Adrenal gland (tissue), 12 donors: Measurements from ENCODE around the gene TEX52. TPM values are rescaled to one million over a fixed set of nuclear protein-coding genes. Genes with fewer than 3 reads are reported as not detected.

ENCODE experiments used
- DNase-seq, 7 donors: peaks; one replicate each; pipeline ENCODE4 v3.0.0-alpha.2; 2019 to 2020
- H3K27ac ChIP-seq, 5 donors: fragments of 200-600 bp; sonication (generic) in 4 of 5; 1 replicate in 3 of 5; 2 replicates in 2 of 5; pipeline versions ENCODE4 v1.5.1 to v1.8.0; 2016 to 2020; ENCODE audit warnings: mild to moderate bottlenecking in 1 of 5
- H3K27me3 ChIP-seq: fragments of 200-600 bp; 2 replicates; pipeline ENCODE4 v1.8.0; 2021
- H3K36me3 ChIP-seq, 2 donors: fragments of 200-600 bp; replicated peaks in 1 of 2; 1 replicate in 1 of 2; 2 replicates in 1 of 2; pipeline versions ENCODE4 v1.5.1 to v1.8.0; 2018 to 2022
- H3K4me1 ChIP-seq, 2 donors: fragments of 200-600 bp; replicated peaks in 1 of 2; 1 replicate in 1 of 2; 2 replicates in 1 of 2; pipeline versions ENCODE4 v1.5.1 to v1.8.0; 2018 to 2021
- H3K4me3 ChIP-seq, 4 donors: fragments of 200-600 bp; sonication (generic) in 3 of 4; one replicate each; pipeline ENCODE4 v1.5.1; 2016 to 2018
- H3K9me3 ChIP-seq, 3 donors: fragments of 200-600 bp; sonication (generic) in 1 of 3; replicated peaks in 1 of 3; 1 replicate in 2 of 3; 2 replicates in 1 of 3; pipeline versions ENCODE4 v1.5.1 to v1.8.0; 2016 to 2021
- CTCF ChIP-seq, 6 experiments: fragments of 450-650 bp in 4 of 6; fragments of 200-600 bp in 2 of 6; sonication (generic) in 1 of 6; IDR thresholded peaks; 1 replicate in 5 of 6; 2 replicates in 1 of 6; pipeline versions ENCODE4 v1.5.1 to v1.8.0; 2016 to 2021; ENCODE audit warnings: antibody characterized with exemption in 6 of 6, mild to moderate bottlenecking in 2 of 6, moderate library complexity in 1 of 6
- POLR2A ChIP-seq, 2 donors: fragments of 450-650 bp; IDR thresholded peaks; one replicate each; pipeline ENCODE4 v1.6.1; 2017; ENCODE audit warnings: antibody characterized with exemption in 2 of 2, mild to moderate bottlenecking in 2 of 2, moderate library complexity in 1 of 2
- WGBS, 4 donors: extraction: QIAGEN DNeasy Blood & Tissue Kit in 2 of 4; methylation state at CpG; one replicate each; pipeline versions ENCODE4 v1.1.5 to v1.1.7; 2013 to 2017; 5-methylcytosine and 5-hydroxymethylcytosine counted together
- intact Hi-C, 2 donors: fragments of 100-400 bp; cut with DNase I; formaldehyde crosslinking; loops; one replicate each; pipeline versions ENCODE4 v1.14.1 to v1.15.0; 2022 to 2023
- polyA plus RNA-seq, 3 donors: library from polyadenylated mRNA; stranded (reverse); fragments of 200-250 nt in 2 of 3; fragments of 350-450 nt in 1 of 3; fragmentation: Illumina TruSeq in 1 of 3; extraction: RNeasy Lipid Tissue Mini Kit (QIAGEN cat#74804) in 1 of 3; gene quantifications; one replicate each; pipeline ENCODE4 v1.2.3, GENCODE V29; 2013 to 2014
- total RNA-seq, 9 donors: library from RNA; depleted of rRNA in 4 of 9; stranded (reverse); fragments of >200 nt in 4 of 9; fragments of 120-200 nt in 1 of 9; fragmentation: NEBNext Ultra II Directional in 1 of 9; extraction: Animal tissue kit (Norgen Biotek cat#: 25700) in 1 of 9; gene quantifications; one replicate each; pipeline versions ENCODE4 v1.1.0 to v1.2.4, GENCODE V29; 2013 to 2023
- donor health status: healthy with polysubstance abuse.
- donor health status: Bipolar disorder and iron deficiency.
- donor health status: DM: yes; HTN: yes; CAD: no.
- donor health status: DM: no; HTN: no; CAD: no.
- donor health status: DM: no; HTN: no; CAD: no.
- donor health status: DM: yes; HTN: yes; CAD: no.

Gene TEX52
- total and polyA plus RNA-seq, 12 donors: not detected

- DNase-seq: no peak
- no peaks in the 10 kb centered on the region for H3K27me3 ChIP-seq
- H3K9me3 ChIP-seq: no peaks in the 10 kb centered on the region
- no peak for TF ChIP-seq CTCF (IDR thresholded peaks at IDR 0.05)
- no peak for TF ChIP-seq POLR2A (IDR thresholded peaks at IDR 0.05)
- H3K4me1 ChIP-seq: peaks cover 0 to 3% of the 10 kb centered on the region in 2 donors
- H3K27ac ChIP-seq: no peak overlapping the region
- peaks cover 0 to 35% of the 10 kb centered on the region in 2 donors for H3K36me3 ChIP-seq
- WGBS, 4 donors: 82 to 92% (median 88%) methylated on average over 6 of the region's 6 CpGs
- intact Hi-C loops: no loop called here
- H3K4me3 ChIP-seq: no peak overlapping the region
Observed at GRCh38 chr12:2806700-2807099, 50.1 kb downstream of the TEX52 start.

- Histone ChIP-seq H3K9me3 (no peaks in the 10 kb centered on the region), H3K27ac (peak overlapping the region in 2 of 5 donors; percentile 18 to 19), H3K4me3 (no peak overlapping the region), H3K36me3 (peaks cover 0 to 51% of the 10 kb centered on the region in 2 donors), H3K4me1 (no peaks in the 10 kb centered on the region), H3K27me3 (no peaks in the 10 kb centered on the region)
- intact Hi-C loops: no loop called here
- no peak for DNase-seq
- TF ChIP-seq CTCF (IDR thresholded peaks at IDR 0.05): no peak
- no peak for TF ChIP-seq POLR2A (IDR thresholded peaks at IDR 0.05)
- 40 to 76% (median 56%) methylated on average over 2 of the region's 2 CpGs for WGBS, 4 donors
Observed at GRCh38 chr12:2805143-2805520, 51.7 kb downstream of the TEX52 start.

GRCh38 chr12:2804393-2805142 lies 52.3 kb downstream of the TEX52 start:
- DNase-seq: peak in 6 of 7 donors; percentile 65 to 81 (median 78)
- 49 to 54% (median 52%) methylated on average over 5 of the region's 5 CpGs for WGBS, 4 donors

More at GRCh38 chr12:2804393-2805142, 52.3 kb downstream of the TEX52 start:
- no peaks in the 10 kb centered on the region for H3K4me1 ChIP-seq
- TF ChIP-seq POLR2A (IDR thresholded peaks at IDR 0.05) (no peak), CTCF (IDR thresholded peaks at IDR 0.05) (no peak)
- H3K27me3 ChIP-seq: no peaks in the 10 kb centered on the region
- no peaks in the 10 kb centered on the region for H3K9me3 ChIP-seq
- H3K27ac ChIP-seq: peak overlapping the region in 2 of 5 donors; percentile 18 to 55
- H3K4me3 ChIP-seq: no peak overlapping the region
- H3K36me3 ChIP-seq: peaks cover 0 to 57% of the 10 kb centered on the region in 2 donors
- intact Hi-C loops: no loop called here
